ENCODE measurements around the gene RUFY1. TPM values are rescaled to one million over a fixed set of nuclear protein-coding genes. Genes with fewer than 3 reads are reported as not detected.

RUFY1 gene
- total RNA-seq, 2 experiments from 2014 or later: 43.0 to 48.9 TPM

- Mint-ChIP-seq H3K27me3 (no peaks in the 10 kb centered on the region), H3K4me3 (no peak overlapping the region), H3K4me1 (peaks cover 64% of the 10 kb centered on the region), H3K27ac (peak overlapping the region; percentile 36), H3K36me3 (peaks cover 51% of the 10 kb centered on the region), H3K9me3 (no peaks in the 10 kb centered on the region)
- peak; percentile 14 for DNase-seq
- POLR2A ChIA-PET: interaction anchor here (0.6 to 12.2 kb wide), 4 partner anchors 9 to 120 kb away, joined by 3 to 144 read pairs (median 4); partner anchors contain the start of genes HNRNPH1 and MAML1
- no peak for ATAC-seq (ENCODE audit: low read depth)
These were observed 62.5 kb downstream of the RUFY1 start for GRCh38 chr5:179612577-179613459.

GRCh38 chr5:179613460-179614071 lies 63.2 kb downstream of the RUFY1 start:
- Mint-ChIP-seq H3K27ac (peak overlapping the region; percentile 27), H3K4me1 (peaks cover 60% of the 10 kb centered on the region), H3K4me3 (no peak overlapping the region), H3K9me3 (no peaks in the 10 kb centered on the region), H3K27me3 (no peaks in the 10 kb centered on the region), H3K36me3 (peaks cover 54% of the 10 kb centered on the region)
- ATAC-seq (ENCODE audit: low read depth) (no peak), DNase-seq (no peak)
- POLR2A ChIA-PET: interaction anchor here (0.9 to 12.2 kb wide), 3 partner anchors 9 to 119 kb away, joined by 3 to 144 read pairs (median 4); partner anchors contain the start of genes HNRNPH1 and MAML1

GRCh38 chr5:179614745-179615144 lies 64.4 kb downstream of the RUFY1 start:
- no peak overlapping the region for H3K4me3 Mint-ChIP-seq
- no peaks in the 10 kb centered on the region for H3K27me3 Mint-ChIP-seq
- H3K4me1 Mint-ChIP-seq: peaks cover 55% of the 10 kb centered on the region
- H3K36me3 Mint-ChIP-seq: peaks cover 54% of the 10 kb centered on the region
- peak; percentile 2 for DNase-seq
- POLR2A ChIA-PET: interaction anchor here (0.6 to 12.2 kb wide), 6 partner anchors 8 to 125 kb away, joined by 3 to 144 read pairs (median 5); partner anchors contain the start of genes HNRNPH1 and RUFY1
- no peaks in the 10 kb centered on the region for H3K9me3 Mint-ChIP-seq
- no peak overlapping the region for H3K27ac Mint-ChIP-seq
- no peak for ATAC-seq (ENCODE audit: low read depth)

GRCh38 chr5:179615203-179615602 lies 64.8 kb downstream of the RUFY1 start:
- Mint-ChIP-seq H3K27me3 (no peaks in the 10 kb centered on the region), H3K36me3 (peaks cover 56% of the 10 kb centered on the region), H3K4me1 (peaks cover 57% of the 10 kb centered on the region), H3K9me3 (no peaks in the 10 kb centered on the region), H3K4me3 (no peak overlapping the region), H3K27ac (no peak overlapping the region)
- DNase-seq: no peak
- no peak for ATAC-seq (ENCODE audit: low read depth)
- POLR2A ChIA-PET: interaction anchor here (0.7 to 12.2 kb wide), 2 partner anchors 7 to 9 kb away, joined by 3 to 144 read pairs; partner anchors contain the start of gene HNRNPH1

GRCh38 chr5:179616002-179616594 lies 65.7 kb downstream of the RUFY1 start:
- Mint-ChIP-seq H3K9me3 (no peaks in the 10 kb centered on the region), H3K4me3 (no peak overlapping the region), H3K27ac (no peak overlapping the region), H3K36me3 (peaks cover 59% of the 10 kb centered on the region), H3K4me1 (peaks cover 57% of the 10 kb centered on the region), H3K27me3 (no peaks in the 10 kb centered on the region)
- POLR2A ChIA-PET: interaction anchor here (0.7 to 2.3 kb wide), 2 partner anchors 7 to 9 kb away, joined by 3 to 12 read pairs; no protein-coding TSS in a partner anchor
- peak; percentile 25 for DNase-seq
- no peak for ATAC-seq (ENCODE audit: low read depth)

- H3K27me3 Mint-ChIP-seq: no peaks in the 10 kb centered on the region
- ATAC-seq (ENCODE audit: low read depth) (no peak), DNase-seq (no peak)
- peak overlapping the region; percentile 48 for H3K27ac Mint-ChIP-seq
- H3K4me3 Mint-ChIP-seq: peak overlapping the region; percentile 23
- peaks cover 68% of the 10 kb centered on the region for H3K36me3 Mint-ChIP-seq
- POLR2A ChIA-PET: interaction anchor here (1.0 to 2.3 kb wide), 2 partner anchors 9 to 50 kb away, joined by 4 to 12 read pairs; no protein-coding TSS in a partner anchor
- H3K9me3 Mint-ChIP-seq: no peaks in the 10 kb centered on the region
- H3K4me1 Mint-ChIP-seq: peaks cover 59% of the 10 kb centered on the region
These were observed 67.6 kb downstream of the RUFY1 start for GRCh38 chr5:179617930-179618329.

- ATAC-seq (ENCODE audit: low read depth) (no peak), DNase-seq (no peak)
- H3K4me3 Mint-ChIP-seq: peak overlapping the region; percentile 84
- no peaks in the 10 kb centered on the region for H3K9me3 Mint-ChIP-seq
- H3K27ac Mint-ChIP-seq: peak overlapping the region; percentile 62
- no peaks in the 10 kb centered on the region for H3K27me3 Mint-ChIP-seq
- POLR2A ChIA-PET: interaction anchor here (0.6 to 7.3 kb wide), 2 partner anchors 10 to 17 kb away, joined by 4 to 144 read pairs; no protein-coding TSS in a partner anchor
- H3K36me3 Mint-ChIP-seq: peaks cover 64% of the 10 kb centered on the region
- H3K4me1 Mint-ChIP-seq: peaks cover 54% of the 10 kb centered on the region
These were observed 68.7 kb downstream of the RUFY1 start for GRCh38 chr5:179618923-179619554.

- no peak for ATAC-seq (ENCODE audit: low read depth)
- H3K27ac Mint-ChIP-seq: peak overlapping the region; percentile 86
- peaks cover 63% of the 10 kb centered on the region for H3K36me3 Mint-ChIP-seq
- no peak for DNase-seq
- peaks cover 59% of the 10 kb centered on the region for H3K4me1 Mint-ChIP-seq
- H3K9me3 Mint-ChIP-seq: no peaks in the 10 kb centered on the region
- POLR2A ChIA-PET: interaction anchor here (0.6 to 7.3 kb wide), 5 partner anchors 10 to 113 kb away, joined by 3 to 144 read pairs (median 4); partner anchors contain the start of genes MAML1 and RUFY1
- H3K4me3 Mint-ChIP-seq: peak overlapping the region; percentile 100
- H3K27me3 Mint-ChIP-seq: no peaks in the 10 kb centered on the region
These were observed 69.4 kb downstream of the RUFY1 start for GRCh38 chr5:179619776-179620175.

GRCh38 chr5:179620293-179620692 lies 69.9 kb downstream of the RUFY1 start:
- Mint-ChIP-seq H3K27me3 (no peaks in the 10 kb centered on the region), H3K4me1 (peaks cover 61% of the 10 kb centered on the region), H3K9me3 (no peaks in the 10 kb centered on the region), H3K27ac (peak overlapping the region; percentile 86), H3K36me3 (peaks cover 62% of the 10 kb centered on the region), H3K4me3 (peak overlapping the region; percentile 100)
- POLR2A ChIA-PET: interaction anchor here (1.1 to 7.3 kb wide), 4 partner anchors 11 to 112 kb away, joined by 3 to 144 read pairs (median 6); partner anchors contain the start of genes MAML1 and RUFY1
- DNase-seq: no peak
- no peak for ATAC-seq (ENCODE audit: low read depth)

GRCh38 chr5:179620703-179621350 lies 70.5 kb downstream of the RUFY1 start:
- POLR2A ChIA-PET: interaction anchor here (0.6 to 7.3 kb wide), 6 partner anchors 11 to 112 kb away, joined by 3 to 144 read pairs (median 4); partner anchors contain the start of genes MAML1 and RUFY1
- Mint-ChIP-seq H3K9me3 (no peaks in the 10 kb centered on the region), H3K4me3 (peak overlapping the region; percentile 100), H3K27ac (peak overlapping the region; percentile 86), H3K27me3 (no peaks in the 10 kb centered on the region), H3K4me1 (peaks cover 57% of the 10 kb centered on the region), H3K36me3 (peaks cover 59% of the 10 kb centered on the region)
- no peak for ATAC-seq (ENCODE audit: low read depth)
- no peak for DNase-seq

- DNase-seq (no peak), ATAC-seq (ENCODE audit: low read depth) (no peak)
- Mint-ChIP-seq H3K4me3 (peak overlapping the region; percentile 100), H3K4me1 (peaks cover 50% of the 10 kb centered on the region), H3K27ac (peak overlapping the region; percentile 86), H3K27me3 (no peaks in the 10 kb centered on the region), H3K9me3 (no peaks in the 10 kb centered on the region), H3K36me3 (peaks cover 52% of the 10 kb centered on the region)
- POLR2A ChIA-PET: interaction anchor here (0.6 to 7.3 kb wide), 4 partner anchors 12 to 79 kb away, joined by 4 to 144 read pairs (median 6); partner anchors contain the start of gene RUFY1
These were observed 71.3 kb downstream of the RUFY1 start for GRCh38 chr5:179621551-179622214.
